Tibial nerve (tissue), 4 donors: ENCODE data around the gene PGAM2.
"Not testable (repeated sequence)": the region's sequence is repeated elsewhere in the genome, so short reads cannot be mapped to it uniquely, and the experiment has no call there.

ENCODE experiments used
- EP300 ChIP-seq, 2 donors: sonication (generic); formaldehyde crosslinking; IDR thresholded peaks; one replicate each; pipeline ENCODE4 v1.6.1; 2017; ENCODE audit warnings: antibody characterized with exemption in 2 of 2, mild to moderate bottlenecking in 1 of 2
- TF ChIP-seq, protein P1 (sequence below), 5 experiments: fragments of 200-600 bp in 3 of 5; fragments of 450-650 bp in 2 of 5; sonication (generic) in 3 of 5; IDR thresholded peaks; one replicate each; pipeline ENCODE4 v1.5.1; 2016 to 2019; ENCODE audit warnings: antibody characterized with exemption in 5 of 5, mild to moderate bottlenecking in 3 of 5, moderate library complexity in 2 of 5

DNA sequence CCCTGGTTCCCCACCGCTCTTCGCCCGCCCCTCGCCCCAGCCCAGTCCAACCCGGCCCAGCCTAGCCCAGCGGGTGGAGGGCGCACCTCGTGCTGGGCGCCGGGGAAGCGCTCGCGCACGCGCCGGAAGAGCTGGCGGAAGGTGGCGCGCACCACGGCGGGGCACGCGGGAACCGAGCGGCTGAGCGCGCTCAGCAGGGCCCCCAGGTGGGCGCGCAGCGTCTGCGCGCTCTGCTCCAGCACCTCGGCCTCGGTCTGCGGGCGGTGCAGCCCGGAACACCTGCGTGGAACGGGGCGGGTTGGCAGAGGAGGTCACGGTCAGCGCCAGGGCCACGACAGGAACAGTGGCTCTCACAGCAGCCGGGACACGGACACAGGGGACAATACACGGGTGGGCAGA, 24.9 kb downstream of the PGAM2 start:
- not testable (repeated sequence) for TF ChIP-seq EP300 (IDR thresholded peaks at IDR 0.05)
- TF ChIP-seq, protein P1, sequence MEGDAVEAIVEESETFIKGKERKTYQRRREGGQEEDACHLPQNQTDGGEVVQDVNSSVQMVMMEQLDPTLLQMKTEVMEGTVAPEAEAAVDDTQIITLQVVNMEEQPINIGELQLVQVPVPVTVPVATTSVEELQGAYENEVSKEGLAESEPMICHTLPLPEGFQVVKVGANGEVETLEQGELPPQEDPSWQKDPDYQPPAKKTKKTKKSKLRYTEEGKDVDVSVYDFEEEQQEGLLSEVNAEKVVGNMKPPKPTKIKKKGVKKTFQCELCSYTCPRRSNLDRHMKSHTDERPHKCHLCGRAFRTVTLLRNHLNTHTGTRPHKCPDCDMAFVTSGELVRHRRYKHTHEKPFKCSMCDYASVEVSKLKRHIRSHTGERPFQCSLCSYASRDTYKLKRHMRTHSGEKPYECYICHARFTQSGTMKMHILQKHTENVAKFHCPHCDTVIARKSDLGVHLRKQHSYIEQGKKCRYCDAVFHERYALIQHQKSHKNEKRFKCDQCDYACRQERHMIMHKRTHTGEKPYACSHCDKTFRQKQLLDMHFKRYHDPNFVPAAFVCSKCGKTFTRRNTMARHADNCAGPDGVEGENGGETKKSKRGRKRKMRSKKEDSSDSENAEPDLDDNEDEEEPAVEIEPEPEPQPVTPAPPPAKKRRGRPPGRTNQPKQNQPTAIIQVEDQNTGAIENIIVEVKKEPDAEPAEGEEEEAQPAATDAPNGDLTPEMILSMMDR (IDR thresholded peaks at IDR 0.05) = peak in 3 of 5 experiments; percentile 10 to 28 (median 22)
